BE2C (cell line): ENCODE measurements around the gene COQ10B.

Source experiments
- DNase-seq: peaks from one replicate; pipeline ENCODE4 v3.0.0-alpha.2; 2020
- H3K27me3 ChIP-seq: fragments of 250-450 bp; sonication (Bioruptor Pico); 2 replicates; pipeline ENCODE4 v1.5.1; 2020; ENCODE audit warnings: mild to moderate bottlenecking
- H3K36me3 ChIP-seq: fragments of 250-450 bp; sonication (Bioruptor Pico); 2 replicates; pipeline ENCODE4 v1.5.1; 2020; ENCODE audit warnings: mild to moderate bottlenecking
- H3K4me1 ChIP-seq: fragments of 250-450 bp; sonication (Bioruptor Pico); 2 replicates; pipeline ENCODE4 v1.5.1; 2020
- H3K4me3 ChIP-seq: 2 replicates; pipeline ENCODE4 v1.5.1; 2011; ENCODE audit warnings: low read depth, low read length
- H3K9me3 ChIP-seq: fragments of 250-450 bp; sonication (Bioruptor Pico); 2 replicates; pipeline ENCODE4 v1.5.1; 2020
- CTCF ChIP-seq: IDR thresholded peaks from 2 replicates; pipeline ENCODE4 v1.5.1; 2012; ENCODE audit warnings: mild to moderate bottlenecking, low read depth, low read length

The COQ10B gene

GRCh38 chr2:197514754-197515153, 61.4 kb downstream of the COQ10B start:
- no peaks in the 10 kb centered on the region for H3K36me3 ChIP-seq
- peaks cover 5% of the 10 kb centered on the region for H3K4me1 ChIP-seq
- no peaks in the 10 kb centered on the region for H3K27me3 ChIP-seq
- peak overlapping the region; percentile 99 for H3K4me3 ChIP-seq
- no peaks in the 10 kb centered on the region for H3K9me3 ChIP-seq
- no peak for DNase-seq
- no peak for TF ChIP-seq CTCF

- H3K4me3 ChIP-seq = peak overlapping the region; percentile 99
- peak; percentile 26 for DNase-seq
- no peaks in the 10 kb centered on the region; the same call in 1 of the 2 replicates for H3K36me3 ChIP-seq
- no peaks in the 10 kb centered on the region for H3K9me3 ChIP-seq
- peaks cover 5% of the 10 kb centered on the region for H3K4me1 ChIP-seq
- H3K27me3 ChIP-seq = no peaks in the 10 kb centered on the region
- TF ChIP-seq CTCF = no peak
Measured at GRCh38 chr2:197515315-197515738, 62.0 kb downstream of the COQ10B start.

- no peaks in the 10 kb centered on the region for H3K9me3 ChIP-seq
- no peaks in the 10 kb centered on the region; the same call in 1 of the 2 replicates for H3K36me3 ChIP-seq
- no peak for TF ChIP-seq CTCF
- DNase-seq = peak; percentile 98
- H3K4me3 ChIP-seq = peak within 1 kb of the TSS; percentile 99
- H3K27me3 ChIP-seq = no peaks in the 10 kb centered on the region
- H3K4me1 ChIP-seq = peaks cover 5% of the 10 kb centered on the region
Measured at GRCh38 chr2:197515739-197516392, 62.5 kb downstream of the COQ10B start, which contains the start of gene MOB4. Gene MOB4 (plus strand): TSS chr2:197516066. CDS start chr2:197516087, 21 bp downstream.

- no peak for TF ChIP-seq CTCF
- DNase-seq = peak; percentile 28
- H3K9me3 ChIP-seq = no peaks in the 10 kb centered on the region
- peaks cover 5% of the 10 kb centered on the region for H3K4me1 ChIP-seq
- no peaks in the 10 kb centered on the region for H3K27me3 ChIP-seq
- H3K36me3 ChIP-seq = no peaks in the 10 kb centered on the region; the same call in 1 of the 2 replicates
- H3K4me3 ChIP-seq = peak overlapping the region; percentile 99
Measured at GRCh38 chr2:197516393-197516761, 63.0 kb downstream of the COQ10B start.

GRCh38 chr2:197517150-197517549, 63.8 kb downstream of the COQ10B start:
- H3K4me1 ChIP-seq = peaks cover 5% of the 10 kb centered on the region
- no peak for TF ChIP-seq CTCF
- H3K9me3 ChIP-seq = no peaks in the 10 kb centered on the region
- no peak for DNase-seq
- H3K27me3 ChIP-seq = no peaks in the 10 kb centered on the region
- peak overlapping the region; percentile 99 for H3K4me3 ChIP-seq
- H3K36me3 ChIP-seq = no peaks in the 10 kb centered on the region; the same call in 1 of the 2 replicates
